HepG2 (cell line): Measurements from ENCODE around the gene GMCL2.

Experiments
- ARNT ChIP-seq: fragments of 450-650 bp; IDR thresholded peaks from 2 replicates; pipeline ENCODE4 v1.6.1; 2017
- ATAD3A ChIP-seq: sonication (generic); formaldehyde crosslinking; IDR thresholded peaks from 2 replicates; pipeline ENCODE4 v1.4.0; 2020; ENCODE audit warnings: missing genetic modification reagents
- CEBPB ChIP-seq: IDR thresholded peaks from 2 replicates; pipeline ENCODE4 v1.6.1; 2011; ENCODE audit warnings: low read depth, low read length, improper control_type of control experiment, borderline replicate concordance
- FOXK2 ChIP-seq: fragments of 450-650 bp; IDR thresholded peaks from 2 replicates; pipeline ENCODE4 v1.6.1; 2016
- ISL2 ChIP-seq: sonication (generic); formaldehyde crosslinking; IDR thresholded peaks from 2 replicates; pipeline ENCODE4 v1.5.0; 2020; ENCODE audit warnings: missing genetic modification reagents
- NFIB ChIP-seq: sonication (generic); formaldehyde crosslinking; IDR thresholded peaks from 2 replicates; pipeline ENCODE4 v1.9.0; 2021; ENCODE audit warnings: missing genetic modification reagents, mild to moderate bottlenecking, borderline replicate concordance
- NR1H2 ChIP-seq: sonication (generic); formaldehyde crosslinking; IDR thresholded peaks from 2 replicates; pipeline ENCODE4 v1.8.1; 2022; ENCODE audit warnings: low read depth, missing genetic modification reagents, borderline replicate concordance
- PCBP1 ChIP-seq: fragments of 200-400 bp; formaldehyde crosslinking; IDR thresholded peaks from 2 replicates; pipeline ENCODE4 v1.6.1; 2017; ENCODE audit warnings: mild to moderate bottlenecking, low read depth, low read length, borderline replicate concordance
- POLR2AphosphoS5 ChIP-seq: IDR thresholded peaks from 2 replicates; pipeline ENCODE4 v1.6.1; 2012; ENCODE audit warnings: low read depth, low read length
- SRSF1 ChIP-seq: fragments of 200-400 bp; formaldehyde crosslinking; optimal IDR thresholded peaks from 2 replicates; pipeline ENCODE3; 2017; ENCODE audit warnings: mild to moderate bottlenecking, low read depth, low read length, moderate library complexity
- ZNF234 ChIP-seq: sonication (generic); formaldehyde crosslinking; conservative IDR thresholded peaks from 2 replicates; pipeline ENCODE4 v1.5.1; 2020; ENCODE audit warnings: mild to moderate bottlenecking, missing genetic modification reagents
- ZNF672 ChIP-seq: sonication (generic); formaldehyde crosslinking; IDR thresholded peaks from 2 replicates; pipeline ENCODE4 v1.8.1; 2022; ENCODE audit warnings: missing genetic modification reagents
- ZNF674 ChIP-seq: sonication (generic); formaldehyde crosslinking; IDR thresholded peaks from 2 replicates; pipeline ENCODE4 v1.5.0; 2020; ENCODE audit warnings: low read depth, mild to moderate bottlenecking, missing genetic modification reagents

- TF ChIP-seq NFIB (no peak), FOXK2 (no peak), PCBP1 (no peak), ISL2 (no peak), ZNF672 (CRISPR knock-in tag) (no peak), ZNF674 (CRISPR knock-in tag) (no peak), ZNF234 (CRISPR knock-in tag) (no peak), SRSF1 (no peak), ATAD3A (CRISPR knock-in tag) (no peak), POLR2AphosphoS5 (no peak), ARNT (no peak), NR1H2 (CRISPR knock-in tag) (no peak), CEBPB (no peak)
Measured at GRCh38 chr5:178199581-178200434, 12.6 kb upstream of the GMCL2 start.
